Activated gamma-delta T cell treated with Interleukin-2 at 50 U/mL for 16 hours (primary cell): Measurements from ENCODE around the gene TLX2.
"Not testable (repeated sequence)": the region's sequence is repeated elsewhere in the genome, so short reads cannot be mapped to it uniquely, and the experiment has no call there.

Experiments
- DNase-seq: peaks from one replicate; pipeline ENCODE4 v3.0.0-alpha.2; 2020

The TLX2 gene

GRCh38 chr2:74558284-74559230 is 44.3 kb downstream of the TLX2 start:
- no peak for DNase-seq

DNA sequence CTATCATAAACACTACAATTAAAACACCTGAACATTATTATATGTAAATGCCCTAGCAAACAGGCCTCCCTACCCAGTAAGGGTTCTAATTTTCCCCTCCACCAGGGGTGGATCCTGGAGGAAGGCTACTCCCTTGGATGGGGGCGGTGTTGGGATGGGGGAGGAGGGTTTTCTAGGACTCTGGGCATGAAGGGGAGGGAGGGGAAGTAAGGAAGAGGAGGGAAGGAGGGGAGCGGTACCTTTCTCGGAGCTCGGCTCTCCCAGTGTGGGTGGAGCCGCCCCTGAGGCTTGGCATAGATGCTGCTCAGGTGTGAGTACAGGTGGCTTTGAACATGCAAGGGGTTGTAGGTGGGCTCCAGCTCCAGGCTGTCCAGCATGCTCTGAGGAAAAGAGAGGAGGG is 45.7 kb downstream of the TLX2 start:
- no peak for DNase-seq

DNA sequence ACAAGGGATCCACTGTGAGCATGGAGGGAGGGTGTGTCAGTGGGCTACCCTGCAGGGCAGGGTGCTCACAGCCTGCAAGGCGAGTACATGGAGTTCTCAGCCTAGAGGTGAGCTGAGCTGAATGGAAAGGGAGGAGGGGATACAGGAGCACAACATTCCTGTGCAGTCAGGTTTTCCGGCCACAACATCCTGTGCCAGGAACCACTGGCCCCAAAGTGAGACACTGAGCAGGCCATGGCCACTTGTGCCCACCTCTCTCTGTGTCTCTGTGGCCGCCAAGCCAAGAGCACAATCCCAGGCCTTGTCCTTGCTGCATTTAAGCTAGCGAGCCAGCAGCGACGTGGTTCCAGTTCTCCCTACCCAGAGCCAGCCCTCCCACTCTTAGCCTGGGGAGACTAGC is 46.3 kb downstream of the TLX2 start:
- no peak for DNase-seq

DNA sequence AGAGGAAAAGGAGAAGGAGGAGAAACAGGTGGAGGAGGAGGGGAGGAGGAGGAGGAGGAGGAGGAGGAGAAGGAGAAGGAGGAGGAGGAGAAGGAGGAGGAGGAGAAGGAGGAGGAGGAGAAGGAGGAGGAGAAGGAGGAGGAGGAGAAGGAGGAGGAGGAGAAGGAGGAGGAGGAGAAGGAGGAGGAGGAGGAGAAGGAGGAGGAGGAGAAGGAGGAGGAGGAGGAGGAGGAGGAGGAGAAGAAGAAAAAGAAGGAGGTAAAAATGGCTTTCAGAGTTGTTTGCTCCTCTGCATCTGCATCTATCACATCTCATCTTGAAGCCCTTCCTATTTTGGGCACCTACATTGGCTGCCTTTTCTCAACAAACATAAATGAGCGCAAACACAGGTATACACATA is 46.8 kb downstream of the TLX2 start:
- not testable (repeated sequence) for DNase-seq

- DNase-seq = no peak
Observed at GRCh38 chr2:74562126-74562775, 48.0 kb downstream of the TLX2 start.

- DNase-seq = no peak
Observed at GRCh38 chr2:74564222-74564621, 50.0 kb downstream of the TLX2 start.

DNA sequence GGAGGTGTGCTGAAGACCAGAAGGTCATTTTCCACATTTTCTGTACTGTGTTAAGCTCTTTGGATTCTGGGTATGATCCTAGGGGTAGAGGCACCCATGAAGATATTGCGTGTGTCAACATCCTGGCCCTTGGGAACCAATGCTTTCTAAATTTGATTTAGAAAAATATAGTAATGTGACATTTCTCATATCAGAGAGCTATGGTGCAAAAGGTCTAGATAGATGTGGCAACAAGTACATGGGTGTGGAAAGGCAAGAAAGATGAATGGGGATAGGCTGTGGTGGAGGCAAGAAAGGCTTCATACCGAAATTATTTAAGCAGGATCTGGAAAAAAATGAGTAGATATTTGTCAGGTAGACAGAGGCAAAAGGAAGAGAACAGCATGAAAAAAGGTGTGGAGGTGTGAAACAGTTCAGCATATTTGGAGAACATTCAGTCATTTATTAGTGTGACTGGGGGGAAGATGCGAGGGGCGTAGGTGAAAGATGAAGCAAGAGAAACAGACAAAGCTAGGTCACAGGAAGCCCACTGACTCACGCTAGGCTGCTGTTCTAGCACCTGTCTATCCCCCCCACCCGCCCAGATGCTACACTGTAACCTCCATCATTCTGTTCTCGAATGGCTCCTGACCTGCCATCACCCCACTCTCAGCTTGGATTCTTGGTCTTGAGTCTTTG is 52.0 kb downstream of the TLX2 start:
- DNase-seq = no peak

DNA sequence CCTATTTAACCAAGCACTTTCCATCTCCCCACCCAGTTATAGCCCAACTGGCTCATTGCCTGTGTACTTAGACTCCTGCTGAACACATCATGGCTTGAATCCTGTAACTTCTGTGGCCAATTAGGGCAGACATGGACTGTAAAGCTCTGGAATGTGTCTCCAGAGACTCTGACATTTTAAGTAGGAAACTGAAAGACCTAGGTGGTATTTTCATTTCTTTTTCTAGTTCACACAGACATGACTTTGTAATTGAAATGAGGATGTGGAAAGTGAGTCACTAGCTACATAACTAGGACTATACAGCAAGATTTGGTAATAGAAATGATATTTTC is 52.5 kb downstream of the TLX2 start:
- DNase-seq = no peak
